ENCODE measurements around the gene IZUMO4. TPM values are rescaled to one million over a fixed set of nuclear protein-coding genes. Genes with fewer than 3 reads are reported as not detected.

The IZUMO4 gene
- total RNA-seq, 1 donor from 2014 or later: 5.8 TPM

DNA sequence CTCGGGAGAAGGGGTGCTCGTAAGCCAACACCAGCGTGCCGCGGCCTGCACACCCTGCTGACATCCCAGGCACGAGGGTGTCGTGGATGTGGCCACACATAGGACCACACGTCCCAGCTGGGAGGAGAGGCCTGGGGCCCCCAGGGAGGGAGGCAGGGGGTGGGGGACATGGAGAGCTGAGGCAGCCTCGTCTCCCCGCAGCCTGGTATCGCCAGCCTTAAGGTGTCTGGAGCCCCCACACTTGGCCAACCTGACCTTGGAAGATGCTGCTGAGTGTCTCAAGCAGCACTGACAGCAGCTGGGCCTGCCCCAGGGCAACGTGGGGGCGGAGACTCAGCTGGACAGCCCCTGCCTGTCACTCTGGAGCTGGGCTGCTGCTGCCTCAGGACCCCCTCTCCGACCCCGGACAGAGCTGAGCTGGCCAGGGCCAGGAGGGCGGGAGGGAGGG lies 2.4 kb downstream of the IZUMO4 start:
- Mint-ChIP-seq H3K4me1 (ENCODE audit: low read depth, unreplicated experiment) (peaks cover 6% of the 10 kb centered on the region), H3K4me3 (ENCODE audit: unreplicated experiment) (no peak overlapping the region), H3K9me3 (ENCODE audit: unreplicated experiment) (no peaks in the 10 kb centered on the region), H3K27me3 (ENCODE audit: low read depth, unreplicated experiment) (no peaks in the 10 kb centered on the region), H3K27ac (ENCODE audit: unreplicated experiment) (no peak overlapping the region), H3K36me3 (ENCODE audit: low read depth, unreplicated experiment) (peaks cover 11% of the 10 kb centered on the region)
- H3K4me1 ChIP-seq (ENCODE audit: insufficient read depth, low read length): peaks cover 6% of the 10 kb centered on the region
- no peak overlapping the region for H3K4me2 ChIP-seq (ENCODE audit: low read length)
- H3K4me3 ChIP-seq (ENCODE audit: insufficient read depth, low read depth, low read length): no peak overlapping the region
- peaks cover 57% of the 10 kb centered on the region for H4K20me1 ChIP-seq (ENCODE audit: insufficient read depth, low read length)
- FAIRE-seq: no peak
- no peaks in the 10 kb centered on the region for H3K27me3 ChIP-seq (ENCODE audit: insufficient read depth, low read length)
- H3K9ac ChIP-seq (ENCODE audit: low read length): no peak overlapping the region
- no peak for DNase-seq (ENCODE audit: low read depth)
- peaks cover 34% of the 10 kb centered on the region for H3K79me2 ChIP-seq (ENCODE audit: insufficient read depth, low read length)
- H3K36me3 ChIP-seq (ENCODE audit: insufficient read depth, low read length): peaks cover 4% of the 10 kb centered on the region
- H2AFZ ChIP-seq (ENCODE audit: low read depth, low read length): no peak overlapping the region
- H3K27ac ChIP-seq (ENCODE audit: low read depth, low read length): no peak overlapping the region
- no peak for TF ChIP-seq EZH2 (IDR thresholded peaks at IDR 0.05; ENCODE audit: insufficient read depth, low read length)
- TF ChIP-seq, protein P1, sequence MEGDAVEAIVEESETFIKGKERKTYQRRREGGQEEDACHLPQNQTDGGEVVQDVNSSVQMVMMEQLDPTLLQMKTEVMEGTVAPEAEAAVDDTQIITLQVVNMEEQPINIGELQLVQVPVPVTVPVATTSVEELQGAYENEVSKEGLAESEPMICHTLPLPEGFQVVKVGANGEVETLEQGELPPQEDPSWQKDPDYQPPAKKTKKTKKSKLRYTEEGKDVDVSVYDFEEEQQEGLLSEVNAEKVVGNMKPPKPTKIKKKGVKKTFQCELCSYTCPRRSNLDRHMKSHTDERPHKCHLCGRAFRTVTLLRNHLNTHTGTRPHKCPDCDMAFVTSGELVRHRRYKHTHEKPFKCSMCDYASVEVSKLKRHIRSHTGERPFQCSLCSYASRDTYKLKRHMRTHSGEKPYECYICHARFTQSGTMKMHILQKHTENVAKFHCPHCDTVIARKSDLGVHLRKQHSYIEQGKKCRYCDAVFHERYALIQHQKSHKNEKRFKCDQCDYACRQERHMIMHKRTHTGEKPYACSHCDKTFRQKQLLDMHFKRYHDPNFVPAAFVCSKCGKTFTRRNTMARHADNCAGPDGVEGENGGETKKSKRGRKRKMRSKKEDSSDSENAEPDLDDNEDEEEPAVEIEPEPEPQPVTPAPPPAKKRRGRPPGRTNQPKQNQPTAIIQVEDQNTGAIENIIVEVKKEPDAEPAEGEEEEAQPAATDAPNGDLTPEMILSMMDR (IDR thresholded peaks at IDR 0.05; ENCODE audit: insufficient read depth, low read depth, low read length): no peak
- H3K9me3 ChIP-seq (ENCODE audit: insufficient read depth, low read depth, low read length): no peaks in the 10 kb centered on the region

DNA sequence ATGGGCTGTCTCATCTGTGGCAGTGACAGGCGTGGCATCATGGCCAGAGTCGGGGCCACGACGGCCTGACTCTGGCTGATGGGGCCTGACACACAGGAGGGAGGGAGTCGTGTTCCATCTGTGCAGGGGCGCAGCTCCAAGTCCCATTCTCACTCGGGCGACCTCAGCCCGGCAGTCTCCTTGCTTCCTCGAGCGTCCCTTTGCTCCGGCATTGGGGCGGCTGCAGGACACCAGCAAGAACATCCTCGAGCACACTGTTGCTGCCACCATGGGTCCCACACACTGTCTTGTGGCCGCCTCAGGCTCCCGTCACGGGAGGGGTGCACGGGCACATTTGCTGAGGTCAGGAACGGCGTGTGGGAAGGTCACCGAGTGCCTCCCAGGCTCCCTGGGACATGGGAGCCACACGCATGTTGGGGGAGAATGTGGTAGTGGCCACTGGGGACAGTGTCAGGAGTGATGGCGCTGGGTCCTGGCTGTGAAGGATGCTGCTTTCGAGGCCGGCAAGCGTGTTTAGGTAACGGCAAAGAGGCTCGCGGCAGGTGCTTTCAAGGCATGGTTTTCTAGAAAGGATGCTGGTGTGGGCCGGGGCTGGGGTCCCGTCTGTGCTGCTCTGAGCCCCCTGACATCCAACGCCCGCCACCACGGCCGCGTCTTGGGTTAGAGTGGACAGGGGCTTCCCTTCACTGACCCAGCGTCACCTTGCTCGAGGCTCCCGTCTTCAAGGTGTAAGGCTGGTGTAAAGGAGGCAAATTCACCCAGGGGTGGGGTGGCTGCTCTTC lies 3.4 kb downstream of the IZUMO4 start:
- no peak overlapping the region for H2AFZ ChIP-seq (ENCODE audit: low read depth, low read length)
- no peak overlapping the region for H3K4me2 ChIP-seq (ENCODE audit: low read length)
- H3K4me1 ChIP-seq (ENCODE audit: insufficient read depth, low read length): no peaks in the 10 kb centered on the region
- Mint-ChIP-seq H3K9me3 (ENCODE audit: unreplicated experiment) (no peaks in the 10 kb centered on the region), H3K27me3 (ENCODE audit: low read depth, unreplicated experiment) (no peaks in the 10 kb centered on the region), H3K36me3 (ENCODE audit: low read depth, unreplicated experiment) (peaks cover 9% of the 10 kb centered on the region), H3K4me3 (ENCODE audit: unreplicated experiment) (no peak overlapping the region), H3K27ac (ENCODE audit: unreplicated experiment) (no peak overlapping the region), H3K4me1 (ENCODE audit: low read depth, unreplicated experiment) (no peaks in the 10 kb centered on the region)
- no peaks in the 10 kb centered on the region for H3K27me3 ChIP-seq (ENCODE audit: insufficient read depth, low read length)
- no peak for FAIRE-seq
- H3K27ac ChIP-seq (ENCODE audit: low read depth, low read length): no peak overlapping the region
- peaks cover 67% of the 10 kb centered on the region for H4K20me1 ChIP-seq (ENCODE audit: insufficient read depth, low read length)
- H3K9ac ChIP-seq (ENCODE audit: low read length): no peak overlapping the region
- peaks cover 34% of the 10 kb centered on the region for H3K79me2 ChIP-seq (ENCODE audit: insufficient read depth, low read length)
- peaks cover 4% of the 10 kb centered on the region for H3K36me3 ChIP-seq (ENCODE audit: insufficient read depth, low read length)
- H3K4me3 ChIP-seq (ENCODE audit: insufficient read depth, low read depth, low read length): no peak overlapping the region
- no peak for DNase-seq (ENCODE audit: low read depth)
- H3K9me3 ChIP-seq (ENCODE audit: insufficient read depth, low read depth, low read length): no peaks in the 10 kb centered on the region
- TF ChIP-seq, protein P1 (IDR thresholded peaks at IDR 0.05; ENCODE audit: insufficient read depth, low read depth, low read length): no peak
- TF ChIP-seq EZH2 (IDR thresholded peaks at IDR 0.05; ENCODE audit: insufficient read depth, low read length): no peak

DNA sequence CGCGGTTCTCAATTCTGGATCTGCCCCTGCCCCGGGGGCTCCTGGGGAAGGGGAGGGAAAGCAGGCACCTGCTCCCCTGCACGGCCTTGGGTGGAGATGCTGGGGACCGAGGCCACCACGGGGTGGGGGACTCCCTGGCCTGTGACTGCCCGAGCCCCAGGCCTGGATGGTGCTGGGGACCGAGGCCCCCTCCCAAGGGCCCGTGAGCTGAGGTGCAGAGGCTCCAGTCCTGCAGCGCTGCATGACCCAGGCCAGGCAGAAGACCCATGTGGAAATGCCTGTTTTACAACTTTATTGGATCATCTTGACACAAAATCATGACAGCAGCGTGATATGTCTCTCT lies 4.0 kb downstream of the IZUMO4 start:
- peaks cover 33% of the 10 kb centered on the region for H3K79me2 ChIP-seq (ENCODE audit: insufficient read depth, low read length)
- no peak overlapping the region for H3K9ac ChIP-seq (ENCODE audit: low read length)

More for the DNA sequence above, 4.0 kb downstream of the IZUMO4 start:
- no peak for DNase-seq (ENCODE audit: low read depth)
- no peak for FAIRE-seq
- Mint-ChIP-seq H3K36me3 (ENCODE audit: low read depth, unreplicated experiment) (peaks cover 14% of the 10 kb centered on the region), H3K4me3 (ENCODE audit: unreplicated experiment) (no peak overlapping the region), H3K9me3 (ENCODE audit: unreplicated experiment) (no peaks in the 10 kb centered on the region), H3K27me3 (ENCODE audit: low read depth, unreplicated experiment) (no peaks in the 10 kb centered on the region), H3K27ac (ENCODE audit: unreplicated experiment) (no peak overlapping the region), H3K4me1 (ENCODE audit: low read depth, unreplicated experiment) (no peaks in the 10 kb centered on the region)
- H3K4me3 ChIP-seq (ENCODE audit: insufficient read depth, low read depth, low read length): no peak overlapping the region
- H3K27me3 ChIP-seq (ENCODE audit: insufficient read depth, low read length): no peaks in the 10 kb centered on the region
- H3K36me3 ChIP-seq (ENCODE audit: insufficient read depth, low read length): peaks cover 4% of the 10 kb centered on the region
- no peaks in the 10 kb centered on the region for H3K4me1 ChIP-seq (ENCODE audit: insufficient read depth, low read length)
- H3K9me3 ChIP-seq (ENCODE audit: insufficient read depth, low read depth, low read length): no peaks in the 10 kb centered on the region
- H3K4me2 ChIP-seq (ENCODE audit: low read length): no peak overlapping the region
- no peak for TF ChIP-seq EZH2 (IDR thresholded peaks at IDR 0.05; ENCODE audit: insufficient read depth, low read length)
- TF ChIP-seq, protein P1 (IDR thresholded peaks at IDR 0.05; ENCODE audit: insufficient read depth, low read depth, low read length): no peak
- H4K20me1 ChIP-seq (ENCODE audit: insufficient read depth, low read length): peaks cover 68% of the 10 kb centered on the region
- no peak overlapping the region for H3K27ac ChIP-seq (ENCODE audit: low read depth, low read length)
- no peak overlapping the region for H2AFZ ChIP-seq (ENCODE audit: low read depth, low read length)

All from astrocyte (in vitro differentiated cells and primary cell).